OCI-LY1 (cell line): Measurements from ENCODE around the gene LMBR1L.

Experiments used
- H2AFZ ChIP-seq: fragments of 200-600 bp; sonication (generic), shearing (Covaris generic); 2 replicates; pipeline ENCODE4 v1.6.0; 2014; ENCODE audit warnings: antibody characterized with exemption, mild to moderate bottlenecking, low read length
- H3F3A ChIP-seq: fragments of 200-600 bp; sonication (generic), shearing (Covaris generic); 2 replicates; pipeline ENCODE4 v1.6.0; 2014; ENCODE audit warnings: mild to moderate bottlenecking, antibody characterized with exemption, low read length, moderate library complexity; ENCODE audit not compliant: insufficient read depth
- H3K27ac ChIP-seq: fragments of 200-600 bp; sonication (generic); 2 replicates; pipeline ENCODE4 v1.5.1; 2014; ENCODE audit warnings: low read length, mixed run types, mild to moderate bottlenecking, low read depth; ENCODE audit not compliant: poor library complexity, severe bottlenecking
- H3K27me3 ChIP-seq: fragments of 200-600 bp; sonication (generic); 2 replicates; pipeline ENCODE4 v1.6.0; 2014; ENCODE audit warnings: antibody characterized with exemption, mild to moderate bottlenecking, low read length, moderate library complexity; ENCODE audit not compliant: insufficient read depth
- H3K36me3 ChIP-seq: fragments of 200-600 bp; sonication (generic); 2 replicates; pipeline ENCODE4 v1.6.1; 2014; ENCODE audit warnings: mild to moderate bottlenecking, antibody characterized with exemption, low read length, moderate library complexity, mixed read lengths; ENCODE audit not compliant: insufficient read depth
- H3K4me1 ChIP-seq: fragments of 200-600 bp; sonication (generic); 2 replicates; pipeline ENCODE4 v1.5.1; 2014; ENCODE audit warnings: mild to moderate bottlenecking, low read length, moderate library complexity; ENCODE audit not compliant: insufficient read depth, severe bottlenecking
- H3K4me2 ChIP-seq: fragments of 200-600 bp; sonication (generic), shearing (Covaris generic); 2 replicates; pipeline ENCODE4 v1.6.1; 2014; ENCODE audit warnings: low read length
- H3K4me3 ChIP-seq: fragments of 200-600 bp; sonication (generic); 2 replicates; pipeline ENCODE4 v1.5.1; 2014; ENCODE audit warnings: low read length, low read depth, mild to moderate bottlenecking, mixed read lengths; ENCODE audit not compliant: poor library complexity, severe bottlenecking
- H3K79me2 ChIP-seq: fragments of 200-600 bp; shearing (Covaris generic); 2 replicates; pipeline ENCODE4 v1.6.1; 2016; ENCODE audit warnings: mixed run types, low read length, mixed read lengths; ENCODE audit not compliant: insufficient read depth
- H3K9ac ChIP-seq: fragments of 200-600 bp; sonication (generic), shearing (Covaris generic); 2 replicates; pipeline ENCODE4 v1.6.1; 2014; ENCODE audit warnings: mild to moderate bottlenecking, low read length, mixed read lengths
- H3K9me2 ChIP-seq: fragments of 200-600 bp; sonication (generic), shearing (Covaris generic); 2 replicates; pipeline ENCODE4 v1.6.1; 2014; ENCODE audit warnings: low read depth, mild to moderate bottlenecking, low read length, mixed read lengths
- H3K9me3 ChIP-seq: fragments of 200-600 bp; shearing (Covaris generic); 2 replicates; pipeline ENCODE4 v1.6.1; 2014; ENCODE audit warnings: low read length, mixed read lengths
- H4K20me1 ChIP-seq: fragments of 200-600 bp; sonication (generic), shearing (Covaris generic); 2 replicates; pipeline ENCODE4 v1.6.0; 2016; ENCODE audit warnings: mild to moderate bottlenecking, low read length; ENCODE audit not compliant: insufficient read depth
- CTCF ChIP-seq: fragments of 200-600 bp; sonication (generic), shearing (Covaris generic); IDR thresholded peaks from 2 replicates; pipeline ENCODE4 v1.5.1; 2017; ENCODE audit warnings: mild to moderate bottlenecking, antibody characterized with exemption, low read length, moderate library complexity, mixed read lengths
- EZH2 ChIP-seq: fragments of 200-600 bp; sonication (generic), shearing (Covaris generic); IDR thresholded peaks from 2 replicates; pipeline ENCODE4 v1.8.0; 2017; ENCODE audit warnings: borderline replicate concordance, mixed run types, mild to moderate bottlenecking, antibody characterized with exemption, low read length, moderate library complexity, mixed read lengths

The LMBR1L gene

GRCh38 chr12:49058366-49059044 is 52.1 kb downstream of the LMBR1L start:
- no peak overlapping the region for H3K27ac ChIP-seq
- H3K79me2 ChIP-seq = peaks cover 56% of the 10 kb centered on the region
- H3K4me1 ChIP-seq = peaks cover 50% of the 10 kb centered on the region
- no peaks in the 10 kb centered on the region for H3F3A ChIP-seq
- H3K4me2 ChIP-seq = peak overlapping the region; percentile 99
- H4K20me1 ChIP-seq = 0 out of 2 replicates have a peak, but pooled peaks cover 2% of the 10 kb centered on the region
- no peaks in the 10 kb centered on the region for H3K9me3 ChIP-seq
- no peak for TF ChIP-seq EZH2
- no peak for TF ChIP-seq CTCF
- no peaks in the 10 kb centered on the region for H3K27me3 ChIP-seq
- H3K9me2 ChIP-seq = no peaks in the 10 kb centered on the region
- H3K4me3 ChIP-seq = peak overlapping the region; percentile 76
- no peak overlapping the region for H2AFZ ChIP-seq
- H3K36me3 ChIP-seq = peaks cover 23% of the 10 kb centered on the region; the same call in 1 of the 2 replicates
- H3K9ac ChIP-seq = peak overlapping the region; percentile 89

GRCh38 chr12:49057888-49058287 is 52.8 kb downstream of the LMBR1L start:
- Histone ChIP-seq H2AFZ (no peak overlapping the region), H3K27ac (no peak overlapping the region), H3K4me2 (peak overlapping the region; percentile 99), H3K27me3 (no peaks in the 10 kb centered on the region), H4K20me1 (0 out of 2 replicates have a peak, but pooled peaks cover 2% of the 10 kb centered on the region), H3K9me2 (no peaks in the 10 kb centered on the region), H3K4me3 (peak overlapping the region; percentile 76), H3K36me3 (peaks cover 29% of the 10 kb centered on the region), H3K9me3 (no peaks in the 10 kb centered on the region), H3K9ac (peak overlapping the region; percentile 89), H3F3A (no peaks in the 10 kb centered on the region), H3K4me1 (peaks cover 48% of the 10 kb centered on the region), H3K79me2 (peaks cover 56% of the 10 kb centered on the region)
- TF ChIP-seq CTCF (no peak), EZH2 (no peak)

- TF ChIP-seq CTCF (no peak), EZH2 (no peak)
- H3K9ac ChIP-seq = peak overlapping the region; percentile 89; the same call in 1 of the 2 replicates
- no peaks in the 10 kb centered on the region for H3F3A ChIP-seq
- H3K4me1 ChIP-seq = peaks cover 38% of the 10 kb centered on the region
- peaks cover 56% of the 10 kb centered on the region for H3K79me2 ChIP-seq
- no peak overlapping the region for H2AFZ ChIP-seq
- peaks cover 46% of the 10 kb centered on the region for H3K36me3 ChIP-seq
- H3K4me3 ChIP-seq = peak overlapping the region; percentile 76
- no peaks in the 10 kb centered on the region for H3K9me3 ChIP-seq
- H3K27ac ChIP-seq = peak overlapping the region; percentile 25
- no peaks in the 10 kb centered on the region for H3K9me2 ChIP-seq
- 0 out of 2 replicates have a peak, but pooled peaks cover 2% of the 10 kb centered on the region for H4K20me1 ChIP-seq
- no peaks in the 10 kb centered on the region for H3K27me3 ChIP-seq
- H3K4me2 ChIP-seq = peak overlapping the region; percentile 99
Measured at GRCh38 chr12:49055978-49056754, 54.5 kb downstream of the LMBR1L start.
